ENCODE data around the gene DHFR. TPM values are rescaled to one million over a fixed set of nuclear protein-coding genes. Genes with fewer than 3 reads are reported as not detected.

DHFR gene
- total and polyA plus RNA-seq, 2 of the 8 experiments (the other 6 are each of a cell fraction or from before 2014, with no cell fraction given) = 46.4 to 88.9 TPM

- Histone ChIP-seq H3K27ac (ENCODE audit: low read depth, low read length) (no peak overlapping the region), H4K91ac (replicated peaks; ENCODE audit: insufficient read length, low read length) (no peak overlapping the region), H4K5ac (ENCODE audit: insufficient read length, low read depth, low read length) (no peak overlapping the region), H2BK15ac (ENCODE audit: low read length) (no peak overlapping the region), H3K27me3 (replicated peaks in 1 of 4; ENCODE audit: control insufficient read depth in 3 of 4, extremely low read depth in 1 of 4, insufficient read depth in 3 of 4, low read length in 3 of 4) (no peaks in the 10 kb centered on the region), H4K20me1 (replicated peaks in 1 of 2; ENCODE audit: control insufficient read depth in 1 of 2, insufficient read depth in 2 of 2, low read length in 2 of 2) (no peaks in the 10 kb centered on the region), H3K4me3 (ENCODE audit: extremely low read depth in 1 of 4, insufficient read depth in 2 of 4, low read depth in 3 of 4, low read length in 4 of 4) (no peak overlapping the region), H2BK120ac (replicated peaks; ENCODE audit: low read depth, low read length) (no peak overlapping the region), H2BK5ac (ENCODE audit: low read depth, low read length) (no peak overlapping the region), H3K9ac (replicated peaks in 1 of 4; ENCODE audit: extremely low read depth in 1 of 4, low read depth in 3 of 4, low read length in 3 of 4) (no peak overlapping the region), H2AFZ (ENCODE audit: low read length) (no peak overlapping the region), H3K18ac (ENCODE audit: extremely low read depth, low read length) (no peak overlapping the region), H3K4ac (replicated peaks; ENCODE audit: insufficient read length, low read depth, low read length) (no peak overlapping the region), H2BK12ac (ENCODE audit: low read depth, low read length) (no peak overlapping the region), H3K14ac (ENCODE audit: insufficient read length) (no peak overlapping the region), H3K79me2 (ENCODE audit: control insufficient read depth in 1 of 2, insufficient read depth in 2 of 2, low read length in 2 of 2) (no peaks in the 10 kb centered on the region), H3K36me3 (ENCODE audit: control insufficient read depth in 2 of 4, insufficient read depth in 4 of 4, low read length in 3 of 4) (no peaks in the 10 kb centered on the region), H3K23ac (ENCODE audit: insufficient read length) (no peak overlapping the region), H3K9me3 (ENCODE audit: insufficient read depth in 2 of 2, low read depth in 1 of 2, low read length in 1 of 2) (no peaks in the 10 kb centered on the region), H2AK5ac (ENCODE audit: low read depth, low read length) (no peak overlapping the region), H2BK20ac (ENCODE audit: low read length) (no peak overlapping the region), H3K4me1 (replicated peaks in 1 of 4; ENCODE audit: control insufficient read depth in 3 of 4, insufficient read depth in 4 of 4, low read length in 3 of 4) (no peaks in the 10 kb centered on the region), H3K23me2 (ENCODE audit: low read depth, low read length) (no peaks in the 10 kb centered on the region), H3K79me1 (ENCODE audit: low read depth, low read length) (no peaks in the 10 kb centered on the region), H4K8ac (ENCODE audit: extremely low read depth, insufficient read depth, low read length) (no peak overlapping the region), H3K4me2 (ENCODE audit: insufficient read depth in 1 of 2, low read depth in 2 of 2, low read length in 2 of 2) (no peak overlapping the region), H3K56ac (replicated peaks; ENCODE audit: insufficient read length, low read depth, low read length) (no peak overlapping the region)
- DNase-seq (ENCODE audit: low read depth in 1 of 2, low spot score in 2 of 2) (no peak), FAIRE-seq (no peak)
- WGBS, 2 experiments (ENCODE audit: extremely low coverage in 1 of 2, insufficient coverage in 1 of 2, insufficient read length in 1 of 2, insufficient replicate concordance in 2 of 2, low coverage in 1 of 2, low lambda C conversion rate in 2 of 2, missing lambda C conversion rate in 1 of 2) = 93% methylated on average over 2 of the region's 2 CpGs; no CpG with 5 or more reads in 1 of the 2 experiments
- ChIA-PET CTCF (ENCODE audit: partially characterized antibody) (interaction anchor here (0.7 kb wide), 1 partner anchor 235 kb away, joined by 4 read pairs; no protein-coding TSS in a partner anchor), POLR2A (ENCODE audit: partially characterized antibody) (no interaction called here)
- TF ChIP-seq BACH1 (IDR thresholded peaks at IDR 0.05; ENCODE audit: low read length) = no peak
- TF ChIP-seq CBX5 (IDR thresholded peaks at IDR 0.05; ENCODE audit: low read depth, low read length) = no peak
- TF ChIP-seq CREB1 (IDR thresholded peaks at IDR 0.05) = no peak
- no peak for TF ChIP-seq CBX8 (IDR thresholded peaks at IDR 0.05; ENCODE audit: borderline replicate concordance, low read depth, low read length)
- TF ChIP-seq POU5F1 (IDR thresholded peaks at IDR 0.05; ENCODE audit: low read depth, low read length) = no peak
- TF ChIP-seq RFX5 (IDR thresholded peaks at IDR 0.05; ENCODE audit: borderline replicate concordance, low read depth, low read length) = no peak
- no peak for TF ChIP-seq KDM1A (IDR thresholded peaks at IDR 0.05; ENCODE audit: borderline replicate concordance, low read length)
- no peak for TF ChIP-seq SP2 (IDR thresholded peaks at IDR 0.05; ENCODE audit: low read length)
- no peak for TF ChIP-seq USF2 (IDR thresholded peaks at IDR 0.05; ENCODE audit: low read length)
- TF ChIP-seq GABPA (IDR thresholded peaks at IDR 0.05; ENCODE audit: borderline replicate concordance, insufficient read depth, low read length) = no peak
- no peak for TF ChIP-seq GTF2F1 (IDR thresholded peaks at IDR 0.05; ENCODE audit: borderline replicate concordance, low read depth, low read length)
- no peak for TF ChIP-seq RXRA (IDR thresholded peaks at IDR 0.05; ENCODE audit: insufficient read depth, low read depth, low read length)
- TF ChIP-seq FOSL1 (IDR thresholded peaks at IDR 0.05; ENCODE audit: insufficient read depth, low read depth, low read length) = no peak
- no peak for TF ChIP-seq RBBP5 (IDR thresholded peaks at IDR 0.05; ENCODE audit: borderline replicate concordance, low read depth, low read length)
- TF ChIP-seq MAFK (IDR thresholded peaks at IDR 0.05; ENCODE audit: low read depth, low read length) = no peak
These were observed 60.0 kb downstream of the DHFR start for GRCh38 chr5:80594810-80595209.
